ENCODE results near the gene TAGAP. TPM values are rescaled to one million over a fixed set of nuclear protein-coding genes. Genes with fewer than 3 reads are reported as not detected.

TAGAP gene
- total and polyA plus RNA-seq, 2 of the 8 experiments (the other 6 are each of a cell fraction or from before 2014, with no cell fraction given) = not detected

DNA sequence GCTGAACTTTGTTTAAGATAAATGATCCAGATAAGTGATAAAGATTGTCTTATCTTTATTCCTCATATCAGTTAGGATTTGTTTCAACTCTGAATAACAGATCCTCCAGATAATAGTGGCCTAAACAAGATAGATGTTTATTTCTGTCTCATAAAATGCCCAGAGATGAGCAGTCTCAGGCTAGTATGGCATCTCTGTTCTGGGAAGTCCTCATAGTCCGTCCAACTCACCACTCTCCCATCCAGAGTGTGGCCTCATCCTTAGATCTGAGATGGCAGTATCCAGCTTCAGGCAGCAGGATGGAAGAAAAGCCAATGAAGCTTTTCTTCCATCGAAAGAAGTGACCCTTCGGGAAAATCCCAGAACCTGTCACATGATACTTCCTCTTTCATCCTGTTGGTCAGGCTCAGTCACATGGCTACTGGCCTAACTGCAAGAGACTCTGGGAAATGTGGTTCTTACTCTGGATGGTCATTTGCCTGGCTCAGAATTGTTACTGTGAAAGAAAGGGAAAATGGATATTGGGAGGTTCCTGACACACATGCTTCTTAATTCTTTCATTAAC, 29.4 kb upstream of the TAGAP start:
- CTCF ChIA-PET (ENCODE audit: partially characterized antibody) = interaction anchor here (1.2 to 2.3 kb wide), 3 partner anchors 30 to 54 kb away, joined by 4 to 10 read pairs (median 4); no protein-coding TSS in a partner anchor
- Histone ChIP-seq H3K79me2 (ENCODE audit: control insufficient read depth in 1 of 2, insufficient read depth in 2 of 2, low read length in 2 of 2) (no peaks in the 10 kb centered on the region), H2BK15ac (ENCODE audit: low read length) (no peak overlapping the region), H3K4me2 (ENCODE audit: insufficient read depth in 1 of 2, low read depth in 2 of 2, low read length in 2 of 2) (peak overlapping the region; percentile 65 to 69), H3K23me2 (ENCODE audit: low read depth, low read length) (0 out of 2 replicates have a peak, but pooled peaks cover 2% of the 10 kb centered on the region), H3K23ac (ENCODE audit: insufficient read length) (no peak overlapping the region), H3K9ac (replicated peaks in 1 of 4; ENCODE audit: extremely low read depth in 1 of 4, low read depth in 3 of 4, low read length in 3 of 4) (peak overlapping the region in 1 of 4 experiments; percentile 70; a peak in 2 of 7 replicates), H3K27me3 (replicated peaks in 1 of 4; ENCODE audit: control insufficient read depth in 3 of 4, extremely low read depth in 1 of 4, insufficient read depth in 3 of 4, low read length in 3 of 4) (peaks cover 0 to 4% (median 0%) of the 10 kb centered on the region in 4 experiments; a peak in 2 of 7 replicates), H2BK120ac (replicated peaks; ENCODE audit: low read depth, low read length) (no peak overlapping the region), H3K36me3 (ENCODE audit: control insufficient read depth in 2 of 4, insufficient read depth in 4 of 4, low read length in 3 of 4) (no peaks in the 10 kb centered on the region), H4K8ac (ENCODE audit: extremely low read depth, insufficient read depth, low read length) (no peak overlapping the region), H3K4me3 (ENCODE audit: extremely low read depth in 1 of 4, insufficient read depth in 2 of 4, low read depth in 3 of 4, low read length in 4 of 4) (peak overlapping the region; percentile 38 to 62 (median 50)), H2BK12ac (ENCODE audit: low read depth, low read length) (no peak overlapping the region), H2AK5ac (ENCODE audit: low read depth, low read length) (no peak overlapping the region), H2AFZ (ENCODE audit: low read length) (peak overlapping the region; percentile 87), H3K4me1 (replicated peaks in 1 of 4; ENCODE audit: control insufficient read depth in 3 of 4, insufficient read depth in 4 of 4, low read length in 3 of 4) (0 out of 7 replicates have a peak, but pooled peaks cover 0 to 2% (median 0%) of the 10 kb centered on the region in 4 experiments), H3K27ac (ENCODE audit: low read depth, low read length) (no peak overlapping the region), H4K5ac (ENCODE audit: insufficient read length, low read depth, low read length) (peak overlapping the region; percentile 84), H3K14ac (ENCODE audit: insufficient read length) (no peak overlapping the region), H3K79me1 (ENCODE audit: low read depth, low read length) (no peaks in the 10 kb centered on the region), H3K4ac (replicated peaks; ENCODE audit: insufficient read length, low read depth, low read length) (no peak overlapping the region), H4K20me1 (replicated peaks in 1 of 2; ENCODE audit: control insufficient read depth in 1 of 2, insufficient read depth in 2 of 2, low read length in 2 of 2) (no peaks in the 10 kb centered on the region), H4K91ac (replicated peaks; ENCODE audit: insufficient read length, low read length) (no peak overlapping the region), H3K9me3 (ENCODE audit: insufficient read depth in 2 of 2, low read depth in 1 of 2, low read length in 1 of 2) (no peaks in the 10 kb centered on the region), H2BK20ac (ENCODE audit: low read length) (no peak overlapping the region), H3K56ac (replicated peaks; ENCODE audit: insufficient read length, low read depth, low read length) (no peak overlapping the region), H2BK5ac (ENCODE audit: low read depth, low read length) (no peak overlapping the region; the same call in 1 of the 2 replicates), H3K18ac (ENCODE audit: extremely low read depth, low read length) (no peak overlapping the region)
- WGBS, 2 experiments (ENCODE audit: extremely low coverage in 1 of 2, insufficient coverage in 1 of 2, insufficient read length in 1 of 2, insufficient replicate concordance in 2 of 2, low coverage in 1 of 2, low lambda C conversion rate in 2 of 2, missing lambda C conversion rate in 1 of 2) = 60% methylated on average over 3 of the region's 3 CpGs; no CpG with 5 or more reads in 1 of the 2 experiments
- POLR2A ChIA-PET (ENCODE audit: partially characterized antibody) = interaction anchor here (1.8 kb wide), 1 partner anchor 10 kb away, joined by 5 read pairs; no protein-coding TSS in a partner anchor
- no peak for DNase-seq (ENCODE audit: low read depth in 1 of 2, low spot score in 2 of 2)
- peak; percentile 98 for FAIRE-seq
- no peak for TF ChIP-seq CTCF (IDR thresholded peaks at IDR 0.05; ENCODE audit: control extremely low read depth in 1 of 3, insufficient read depth in 1 of 3, low read depth in 1 of 3, low read length in 3 of 3)
- TF ChIP-seq CEBPB (IDR thresholded peaks at IDR 0.05; ENCODE audit: low read depth, low read length) = no peak
- 0 out of 2 replicates have a peak, but pooled peaks have one; percentile 24 for TF ChIP-seq E2F6 (IDR thresholded peaks at IDR 0.05)
- peak; percentile 85; the same call in 1 of the 2 replicates for TF ChIP-seq SP1 (IDR thresholded peaks at IDR 0.05; ENCODE audit: low read depth, low read length)
- no peak for TF ChIP-seq RFX5 (IDR thresholded peaks at IDR 0.05; ENCODE audit: borderline replicate concordance, low read depth, low read length)
- TF ChIP-seq GABPA (IDR thresholded peaks at IDR 0.05; ENCODE audit: borderline replicate concordance, insufficient read depth, low read length) = no peak
- TF ChIP-seq TBP (IDR thresholded peaks at IDR 0.05; ENCODE audit: low read depth, low read length) = no peak; the same call in 1 of the 2 replicates
- TF ChIP-seq YY1 (IDR thresholded peaks at IDR 0.05; ENCODE audit: low read depth, low read length) = 0 out of 2 replicates have a peak, but pooled peaks have one; percentile 40
- no peak for TF ChIP-seq RXRA (IDR thresholded peaks at IDR 0.05; ENCODE audit: insufficient read depth, low read depth, low read length)
